Trophoblast cell (in vitro differentiated cells and primary cell): ENCODE results near the gene TRIP12.

Source experiments
- DNase-seq, 2 donors: peaks; one replicate each; pipeline ENCODE4 v3.0.0-alpha.2; 2016
- H2AFZ ChIP-seq: 2 replicates; pipeline ENCODE4 v1.6.1; 2013; ENCODE audit warnings: low read length, moderate library complexity, mild to moderate bottlenecking; ENCODE audit not compliant: insufficient read depth, poor library complexity
- H2AK5ac ChIP-seq: 2 replicates; pipeline ENCODE4 v1.6.1; 2013; ENCODE audit warnings: mild to moderate bottlenecking, low read length
- H2BK120ac ChIP-seq: 2 replicates; pipeline ENCODE4 v1.6.1; 2013; ENCODE audit warnings: low read length, mild to moderate bottlenecking, moderate library complexity; ENCODE audit not compliant: insufficient read depth, poor library complexity
- H2BK12ac ChIP-seq: 2 replicates; pipeline ENCODE4 v1.6.1; 2013; ENCODE audit warnings: mild to moderate bottlenecking, low read length, moderate library complexity
- H2BK5ac ChIP-seq: 2 replicates; pipeline ENCODE4 v1.6.1; 2013; ENCODE audit warnings: low read length, low read depth, moderate library complexity, mild to moderate bottlenecking; ENCODE audit not compliant: poor library complexity
- H3K14ac ChIP-seq: 2 replicates; pipeline ENCODE4 v1.6.1; 2013; ENCODE audit warnings: mild to moderate bottlenecking, low read length
- H3K18ac ChIP-seq: 2 replicates; pipeline ENCODE4 v1.6.1; 2013; ENCODE audit warnings: mild to moderate bottlenecking, low read length
- H3K23ac ChIP-seq: 2 replicates; pipeline ENCODE4 v1.6.1; 2013; ENCODE audit warnings: low read length
- H3K27ac ChIP-seq: 2 replicates; pipeline ENCODE4 v1.5.1; 2013; ENCODE audit warnings: low read depth, mild to moderate bottlenecking, inconsistent platforms, low read length, moderate library complexity
- H3K27me3 ChIP-seq: 2 replicates; pipeline ENCODE4 v1.6.1; 2013; ENCODE audit warnings: inconsistent platforms, mild to moderate bottlenecking, low read length, moderate library complexity; ENCODE audit not compliant: insufficient read depth
- H3K36me3 ChIP-seq, 2 experiments: 1 replicate in 1 of 2; 2 replicates in 1 of 2; pipeline ENCODE4 v1.6.1; 2013; ENCODE audit warnings: low read length in 2 of 2, mild to moderate bottlenecking in 2 of 2, moderate library complexity in 1 of 2; ENCODE audit not compliant: insufficient read depth in 2 of 2, control insufficient read depth in 1 of 2
- H3K4ac ChIP-seq: 2 replicates; pipeline ENCODE4 v1.6.1; 2013; ENCODE audit warnings: low read depth, mild to moderate bottlenecking, low read length, moderate library complexity
- H3K4me1 ChIP-seq, 2 experiments: 1 replicate in 1 of 2; 2 replicates in 1 of 2; pipeline ENCODE4 v1.6.1; 2013; ENCODE audit warnings: low read length in 2 of 2, mild to moderate bottlenecking in 2 of 2, moderate library complexity in 1 of 2; ENCODE audit not compliant: insufficient read depth in 2 of 2, control insufficient read depth in 1 of 2
- H3K4me2 ChIP-seq: 2 replicates; pipeline ENCODE4 v1.6.1; 2013; ENCODE audit warnings: inconsistent platforms, mild to moderate bottlenecking, low read length, moderate library complexity
- H3K4me3 ChIP-seq: 2 replicates; pipeline ENCODE4 v1.5.1; 2013; ENCODE audit warnings: mild to moderate bottlenecking, low read depth, low read length, inconsistent platforms
- H3K79me1 ChIP-seq: one replicate; pipeline ENCODE4 v1.6.1; 2013; ENCODE audit warnings: low read length
- H3K79me2 ChIP-seq: 2 replicates; pipeline ENCODE4 v1.6.1; 2013; ENCODE audit warnings: low read length, mild to moderate bottlenecking; ENCODE audit not compliant: control insufficient read depth, insufficient read depth, poor library complexity
- H3K9ac ChIP-seq: 2 replicates; pipeline ENCODE4 v1.6.1; 2013; ENCODE audit warnings: mild to moderate bottlenecking, low read length
- H3K9me3 ChIP-seq: 2 replicates; pipeline ENCODE4 v1.6.1; 2013; ENCODE audit warnings: low read depth, mild to moderate bottlenecking, control low read depth, inconsistent platforms, low read length; ENCODE audit not compliant: insufficient read depth
- H4K12ac ChIP-seq: 2 replicates; pipeline ENCODE4 v1.6.1; 2013; ENCODE audit warnings: low read depth, mild to moderate bottlenecking, low read length, moderate library complexity
- H4K8ac ChIP-seq: 2 replicates; pipeline ENCODE4 v1.6.1; 2013; ENCODE audit warnings: low read depth, mild to moderate bottlenecking, low read length, moderate library complexity
- H4K91ac ChIP-seq: one replicate; pipeline ENCODE4 v1.6.1; 2013; ENCODE audit warnings: low read depth, mild to moderate bottlenecking, low read length, moderate library complexity
- WGBS: extraction: QIAGEN DNeasy Blood & Tissue Kit; methylation state at CpG from one replicate; pipeline ENCODE4 v1.1.7; 2013; ENCODE audit warnings: missing lambda C conversion rate; ENCODE audit not compliant: insufficient read length, insufficient coverage; ENCODE audit errors: extremely low coverage; 5-methylcytosine and 5-hydroxymethylcytosine counted together

Gene TRIP12

GRCh38 chr2:229861431-229861830, 60.4 kb downstream of the TRIP12 start:
- Histone ChIP-seq H3K79me1 (no peaks in the 10 kb centered on the region), H2BK120ac (no peak overlapping the region), H3K27me3 (no peaks in the 10 kb centered on the region), H3K4me1 (no peaks in the 10 kb centered on the region), H3K4ac (no peak overlapping the region), H3K4me2 (no peak overlapping the region), H3K9me3 (no peaks in the 10 kb centered on the region), H4K91ac (no peak overlapping the region), H3K79me2 (no peaks in the 10 kb centered on the region), H3K9ac (no peak overlapping the region), H3K4me3 (no peak overlapping the region), H4K12ac (no peak overlapping the region), H4K8ac (no peak overlapping the region), H3K14ac (no peak overlapping the region), H2BK5ac (no peak overlapping the region), H2BK12ac (no peak overlapping the region), H2AK5ac (no peak overlapping the region), H3K23ac (no peak overlapping the region), H3K36me3 (peaks cover 9 to 11% of the 10 kb centered on the region in 2 experiments), H3K18ac (no peak overlapping the region), H2AFZ (no peak overlapping the region), H3K27ac (no peak overlapping the region)
- no peak for DNase-seq

GRCh38 chr2:229860334-229860733, 61.5 kb downstream of the TRIP12 start:
- no peak overlapping the region for H3K9ac ChIP-seq
- H3K18ac ChIP-seq = no peak overlapping the region
- no peak overlapping the region for H3K23ac ChIP-seq
- no peak overlapping the region for H2BK5ac ChIP-seq
- no peak overlapping the region for H3K4me3 ChIP-seq
- H2BK120ac ChIP-seq = no peak overlapping the region
- H3K27me3 ChIP-seq = no peaks in the 10 kb centered on the region
- no peak overlapping the region for H4K91ac ChIP-seq
- peaks cover 12 to 13% of the 10 kb centered on the region in 2 experiments for H3K36me3 ChIP-seq
- H3K79me1 ChIP-seq = no peaks in the 10 kb centered on the region
- no peaks in the 10 kb centered on the region for H3K9me3 ChIP-seq
- H3K4me2 ChIP-seq = no peak overlapping the region
- H2AK5ac ChIP-seq = no peak overlapping the region
- H4K12ac ChIP-seq = no peak overlapping the region
- DNase-seq = no peak
- WGBS = no CpG with 5 or more reads among the region's 1 CpG
- no peak overlapping the region for H3K4ac ChIP-seq
- H3K4me1 ChIP-seq = no peaks in the 10 kb centered on the region
- no peaks in the 10 kb centered on the region for H3K79me2 ChIP-seq
- H2BK12ac ChIP-seq = no peak overlapping the region
- H3K14ac ChIP-seq = no peak overlapping the region
- no peak overlapping the region for H3K27ac ChIP-seq
- no peak overlapping the region for H2AFZ ChIP-seq
- no peak overlapping the region for H4K8ac ChIP-seq

- Histone ChIP-seq H2BK12ac (no peak overlapping the region), H3K79me2 (no peaks in the 10 kb centered on the region), H2AFZ (no peak overlapping the region), H3K9ac (no peak overlapping the region), H4K12ac (no peak overlapping the region), H3K79me1 (no peaks in the 10 kb centered on the region), H4K91ac (no peak overlapping the region), H2BK5ac (no peak overlapping the region), H3K36me3 (peaks cover 12 to 13% of the 10 kb centered on the region in 2 experiments), H4K8ac (no peak overlapping the region), H3K23ac (no peak overlapping the region), H3K18ac (no peak overlapping the region), H3K4ac (no peak overlapping the region), H3K4me3 (no peak overlapping the region), H3K27ac (no peak overlapping the region), H3K9me3 (no peaks in the 10 kb centered on the region), H3K27me3 (no peaks in the 10 kb centered on the region), H3K4me1 (no peaks in the 10 kb centered on the region), H2AK5ac (no peak overlapping the region), H3K4me2 (no peak overlapping the region), H3K14ac (no peak overlapping the region), H2BK120ac (no peak overlapping the region)
- no CpG with 5 or more reads among the region's 3 CpGs for WGBS
- DNase-seq = no peak
These were observed 63.5 kb downstream of the TRIP12 start for GRCh38 chr2:229858351-229858750.

GRCh38 chr2:229857634-229858033, 64.2 kb downstream of the TRIP12 start:
- no peaks in the 10 kb centered on the region for H3K27me3 ChIP-seq
- H4K8ac ChIP-seq = no peak overlapping the region
- H3K4me3 ChIP-seq = no peak overlapping the region
- H2BK12ac ChIP-seq = no peak overlapping the region
- no peak overlapping the region for H3K23ac ChIP-seq
- no peak overlapping the region for H3K9ac ChIP-seq
- H2AK5ac ChIP-seq = no peak overlapping the region
- H3K4me1 ChIP-seq = no peaks in the 10 kb centered on the region
- peak in 1 of 2 donors; percentile 16 for DNase-seq
- no peaks in the 10 kb centered on the region for H3K79me2 ChIP-seq
- H2AFZ ChIP-seq = no peak overlapping the region
- no peaks in the 10 kb centered on the region for H3K9me3 ChIP-seq
- no peak overlapping the region for H3K14ac ChIP-seq
- no peaks in the 10 kb centered on the region for H3K79me1 ChIP-seq
- H2BK5ac ChIP-seq = no peak overlapping the region
- no peak overlapping the region for H3K18ac ChIP-seq
- no CpG with 5 or more reads among the region's 1 CpG for WGBS
- no peak overlapping the region for H2BK120ac ChIP-seq
- H3K36me3 ChIP-seq = peaks cover 12 to 13% of the 10 kb centered on the region in 2 experiments
- no peak overlapping the region for H3K4ac ChIP-seq
- no peak overlapping the region for H4K12ac ChIP-seq
- no peak overlapping the region for H3K4me2 ChIP-seq
- H3K27ac ChIP-seq = no peak overlapping the region
- no peak overlapping the region for H4K91ac ChIP-seq
